OCI-LY1 (cell line): ENCODE results near the gene OR52A1.

Source experiments
- EZH2 ChIP-seq: fragments of 200-600 bp; sonication (generic), shearing (Covaris generic); IDR thresholded peaks from 2 replicates; pipeline ENCODE4 v1.8.0; 2017; ENCODE audit warnings: borderline replicate concordance, mixed run types, mild to moderate bottlenecking, antibody characterized with exemption, low read length, moderate library complexity, mixed read lengths
- TF ChIP-seq, protein P1 (sequence below): fragments of 200-600 bp; sonication (generic), shearing (Covaris generic); IDR thresholded peaks from 2 replicates; pipeline ENCODE4 v1.5.1; 2017; ENCODE audit warnings: mild to moderate bottlenecking, antibody characterized with exemption, low read length, moderate library complexity, mixed read lengths

DNA sequence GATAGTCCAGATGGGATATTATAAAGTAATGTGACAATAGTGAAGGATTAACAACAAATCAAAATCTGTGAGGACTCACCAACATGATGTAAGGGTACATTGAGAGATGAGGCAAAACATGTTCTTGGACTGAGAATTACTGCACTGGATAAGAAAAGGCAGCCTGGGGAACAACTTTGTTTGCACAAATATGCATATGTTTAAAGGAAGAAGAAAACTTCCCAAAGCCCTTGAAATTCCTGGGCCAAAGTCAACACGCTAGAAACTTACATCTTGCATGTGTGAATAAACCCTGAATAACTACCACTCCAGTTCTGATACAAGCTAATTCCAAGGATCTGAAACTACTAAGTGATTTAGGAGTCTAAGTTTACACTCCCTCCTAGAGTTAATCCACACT is 17.5 kb downstream of the OR52A1 start:
- TF ChIP-seq, protein P1, sequence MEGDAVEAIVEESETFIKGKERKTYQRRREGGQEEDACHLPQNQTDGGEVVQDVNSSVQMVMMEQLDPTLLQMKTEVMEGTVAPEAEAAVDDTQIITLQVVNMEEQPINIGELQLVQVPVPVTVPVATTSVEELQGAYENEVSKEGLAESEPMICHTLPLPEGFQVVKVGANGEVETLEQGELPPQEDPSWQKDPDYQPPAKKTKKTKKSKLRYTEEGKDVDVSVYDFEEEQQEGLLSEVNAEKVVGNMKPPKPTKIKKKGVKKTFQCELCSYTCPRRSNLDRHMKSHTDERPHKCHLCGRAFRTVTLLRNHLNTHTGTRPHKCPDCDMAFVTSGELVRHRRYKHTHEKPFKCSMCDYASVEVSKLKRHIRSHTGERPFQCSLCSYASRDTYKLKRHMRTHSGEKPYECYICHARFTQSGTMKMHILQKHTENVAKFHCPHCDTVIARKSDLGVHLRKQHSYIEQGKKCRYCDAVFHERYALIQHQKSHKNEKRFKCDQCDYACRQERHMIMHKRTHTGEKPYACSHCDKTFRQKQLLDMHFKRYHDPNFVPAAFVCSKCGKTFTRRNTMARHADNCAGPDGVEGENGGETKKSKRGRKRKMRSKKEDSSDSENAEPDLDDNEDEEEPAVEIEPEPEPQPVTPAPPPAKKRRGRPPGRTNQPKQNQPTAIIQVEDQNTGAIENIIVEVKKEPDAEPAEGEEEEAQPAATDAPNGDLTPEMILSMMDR: no peak
- TF ChIP-seq EZH2: no peak
